Measurements from ENCODE around the gene TRPV6. TPM values are rescaled to one million over a fixed set of nuclear protein-coding genes. Genes with fewer than 3 reads are reported as not detected.

TRPV6 gene
- total and polyA plus RNA-seq, 2 of the 4 experiments (the other 2 are of a cell fraction): 0.03 TPM; not detected in 1

GRCh38 chr7:142933624-142934023 lies 48.1 kb upstream of the TRPV6 start, which contains the start of gene TRPV5:
TSS of gene TRPV5 (minus strand) at chr7:142933746. CDS start at chr7:142933459, 287 bp downstream.
- peak within 1 kb of the TSS; percentile 11 for H2AFZ ChIP-seq (replicated peaks; ENCODE audit: low read length, poor library complexity)
- CTCF ChIA-PET: no interaction called here
- in situ Hi-C loops (cut with MboI; ENCODE audit: low sequenced_read_pairs): no loop called here

More at GRCh38 chr7:142933624-142934023, 48.1 kb upstream of the TRPV6 start, which contains the start of gene TRPV5:
- no peaks in the 10 kb centered on the region for H3K27me3 ChIP-seq (ENCODE audit: control insufficient read depth, insufficient read depth, low read length)
- H4K91ac ChIP-seq (ENCODE audit: insufficient read depth, low read depth, low read length): no peak within 1 kb of the TSS
- no peaks in the 10 kb centered on the region for H3K79me1 ChIP-seq (ENCODE audit: low read depth in 1 of 2, low read length in 2 of 2)
- DNase-seq (no peak), ATAC-seq (ENCODE audit: low read depth) (no peak)
- no peak within 1 kb of the TSS for H2BK15ac ChIP-seq (ENCODE audit: low read depth, low read length)
- TF ChIP-seq CHD1 (IDR thresholded peaks at IDR 0.05; ENCODE audit: low read depth, low read length): no peak
- TF ChIP-seq, protein P1, sequence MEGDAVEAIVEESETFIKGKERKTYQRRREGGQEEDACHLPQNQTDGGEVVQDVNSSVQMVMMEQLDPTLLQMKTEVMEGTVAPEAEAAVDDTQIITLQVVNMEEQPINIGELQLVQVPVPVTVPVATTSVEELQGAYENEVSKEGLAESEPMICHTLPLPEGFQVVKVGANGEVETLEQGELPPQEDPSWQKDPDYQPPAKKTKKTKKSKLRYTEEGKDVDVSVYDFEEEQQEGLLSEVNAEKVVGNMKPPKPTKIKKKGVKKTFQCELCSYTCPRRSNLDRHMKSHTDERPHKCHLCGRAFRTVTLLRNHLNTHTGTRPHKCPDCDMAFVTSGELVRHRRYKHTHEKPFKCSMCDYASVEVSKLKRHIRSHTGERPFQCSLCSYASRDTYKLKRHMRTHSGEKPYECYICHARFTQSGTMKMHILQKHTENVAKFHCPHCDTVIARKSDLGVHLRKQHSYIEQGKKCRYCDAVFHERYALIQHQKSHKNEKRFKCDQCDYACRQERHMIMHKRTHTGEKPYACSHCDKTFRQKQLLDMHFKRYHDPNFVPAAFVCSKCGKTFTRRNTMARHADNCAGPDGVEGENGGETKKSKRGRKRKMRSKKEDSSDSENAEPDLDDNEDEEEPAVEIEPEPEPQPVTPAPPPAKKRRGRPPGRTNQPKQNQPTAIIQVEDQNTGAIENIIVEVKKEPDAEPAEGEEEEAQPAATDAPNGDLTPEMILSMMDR (conservative IDR thresholded peaks at IDR 0.05; ENCODE audit: low read depth, low read length): no peak
- TF ChIP-seq, protein P2, sequence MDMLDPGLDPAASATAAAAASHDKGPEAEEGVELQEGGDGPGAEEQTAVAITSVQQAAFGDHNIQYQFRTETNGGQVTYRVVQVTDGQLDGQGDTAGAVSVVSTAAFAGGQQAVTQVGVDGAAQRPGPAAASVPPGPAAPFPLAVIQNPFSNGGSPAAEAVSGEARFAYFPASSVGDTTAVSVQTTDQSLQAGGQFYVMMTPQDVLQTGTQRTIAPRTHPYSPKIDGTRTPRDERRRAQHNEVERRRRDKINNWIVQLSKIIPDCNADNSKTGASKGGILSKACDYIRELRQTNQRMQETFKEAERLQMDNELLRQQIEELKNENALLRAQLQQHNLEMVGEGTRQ (IDR thresholded peaks at IDR 0.05; ENCODE audit: low read depth, low read length): no peak
- TF ChIP-seq RCOR1 (IDR thresholded peaks at IDR 0.05; ENCODE audit: insufficient replicate concordance, low read length): no peak
- no peak for TF ChIP-seq SMC3 (IDR thresholded peaks at IDR 0.05; ENCODE audit: low read depth, low read length)
- no peak for TF ChIP-seq MAFK (IDR thresholded peaks at IDR 0.05; ENCODE audit: low read depth, low read length)
- no peak for TF ChIP-seq NFE2L2 (IDR thresholded peaks at IDR 0.05; ENCODE audit: low read depth, low read length)
- no peak for TF ChIP-seq MXI1 (IDR thresholded peaks at IDR 0.05; ENCODE audit: borderline replicate concordance, low read depth, low read length)
- TF ChIP-seq BHLHE40 (IDR thresholded peaks at IDR 0.05; ENCODE audit: low read depth, low read length): no peak
- no peak for TF ChIP-seq CEBPB (IDR thresholded peaks at IDR 0.05; ENCODE audit: low read depth, low read length)
- TF ChIP-seq FOS (IDR thresholded peaks at IDR 0.05; ENCODE audit: low read depth, low read length): no peak
- no peak for TF ChIP-seq POLR2A (IDR thresholded peaks at IDR 0.05; ENCODE audit: low read depth, low read length)
- no peak within 1 kb of the TSS for H4K8ac ChIP-seq (ENCODE audit: low read depth in 2 of 2, low read length in 2 of 2)
- no peak within 1 kb of the TSS for H3K23ac ChIP-seq (ENCODE audit: low read depth, low read length)
- H3K4me2 ChIP-seq (ENCODE audit: low read depth, low read length): no peak within 1 kb of the TSS
- no peaks in the 10 kb centered on the region for H3K36me3 ChIP-seq (ENCODE audit: control insufficient read depth, insufficient read depth, low read length)
- dilution Hi-C loops (cut with HindIII; ENCODE audit: low sequenced_read_pairs, unreplicated experiment): no loop called here
- 33% methylated on average over 1 of the region's 4 CpGs; no CpG with 5 or more reads in 1 of the 2 experiments for WGBS, 2 experiments (ENCODE audit: extremely low coverage in 2 of 2, insufficient read length in 1 of 2)
- H4K5ac ChIP-seq (ENCODE audit: low read depth, low read length): no peak within 1 kb of the TSS
- H3K9me1 ChIP-seq (ENCODE audit: insufficient read depth, low read length): no peaks in the 10 kb centered on the region
- no peak within 1 kb of the TSS for H3K4ac ChIP-seq (ENCODE audit: low read depth, low read length)
- no peak within 1 kb of the TSS for H3K14ac ChIP-seq (replicated peaks; ENCODE audit: low read depth, low read length)
- H2AK5ac ChIP-seq (ENCODE audit: low read depth, low read length): no peak within 1 kb of the TSS
- H3K27ac ChIP-seq (ENCODE audit: insufficient read depth, low read length): no peak within 1 kb of the TSS
- H3K4me3 ChIP-seq (ENCODE audit: insufficient read depth, low read depth, low read length): no peak within 1 kb of the TSS
- no peaks in the 10 kb centered on the region for H4K20me1 ChIP-seq (ENCODE audit: insufficient read depth, low read length)
- no TSS peak for BruUV-seq (replicated peaks)
- POLR2A ChIA-PET (ENCODE audit: unreplicated experiment): no interaction called here
- no peak within 1 kb of the TSS for H3K56ac ChIP-seq (ENCODE audit: extremely low read depth, insufficient read depth, low read length)
- no peak within 1 kb of the TSS for H3K9ac ChIP-seq (ENCODE audit: low read depth, low read length)
- H2BK5ac ChIP-seq (ENCODE audit: low read depth, low read length, poor library complexity, severe bottlenecking): no peak within 1 kb of the TSS
- H2AK9ac ChIP-seq (replicated peaks; ENCODE audit: low read depth, low read length, poor library complexity): no peak within 1 kb of the TSS
- peaks cover 13% of the 10 kb centered on the region; the same call in 1 of the 2 replicates for H3K9me3 ChIP-seq (ENCODE audit: control insufficient read depth, insufficient read depth, low read length)
- H3K4me1 ChIP-seq (ENCODE audit: control insufficient read depth, insufficient read depth, low read length): no peaks in the 10 kb centered on the region
- no peak within 1 kb of the TSS for H3K18ac ChIP-seq (ENCODE audit: low read depth, low read length)
- intact Hi-C loops (cut with micrococcal nuclease): no loop called here
- H2BK20ac ChIP-seq (ENCODE audit: low read depth, low read length): no peak within 1 kb of the TSS
- H2BK120ac ChIP-seq (ENCODE audit: low read depth, low read length): no peak within 1 kb of the TSS
